GM18868 (cell line): Measurements from ENCODE around the gene GFRA1.
"Not testable (repeated sequence)": the region's sequence is repeated elsewhere in the genome, so short reads cannot be mapped to it uniquely, and the experiment has no call there.

Experiments
- ATAC-seq: cut with Tn5 transposase; IDR thresholded peaks from one replicate; pipeline ENCODE4 v1.9.1; 2021; ENCODE audit warnings: mild to moderate bottlenecking, moderate library complexity; ENCODE audit not compliant: unreplicated experiment

Gene GFRA1

DNA sequence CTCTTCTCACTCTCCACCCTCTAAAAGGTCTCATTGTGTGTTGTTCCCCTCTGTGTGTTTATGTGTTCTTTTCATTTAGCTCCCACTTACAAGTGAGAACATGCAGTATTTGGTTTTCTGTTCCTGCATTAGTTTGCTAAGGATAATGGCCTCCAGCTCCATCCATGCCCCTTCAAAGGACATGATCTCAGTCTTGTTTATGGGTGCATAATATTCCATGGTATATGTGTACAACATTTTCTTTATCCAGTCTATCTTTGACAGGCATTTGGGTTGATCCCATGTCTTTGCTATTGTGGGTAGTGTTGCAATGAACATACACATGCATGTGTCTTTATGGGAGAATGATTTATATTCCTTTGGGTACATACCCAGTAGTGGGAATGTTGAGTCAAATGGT lies 107.1 kb downstream of the GFRA1 start:
- not testable (repeated sequence) for ATAC-seq

DNA sequence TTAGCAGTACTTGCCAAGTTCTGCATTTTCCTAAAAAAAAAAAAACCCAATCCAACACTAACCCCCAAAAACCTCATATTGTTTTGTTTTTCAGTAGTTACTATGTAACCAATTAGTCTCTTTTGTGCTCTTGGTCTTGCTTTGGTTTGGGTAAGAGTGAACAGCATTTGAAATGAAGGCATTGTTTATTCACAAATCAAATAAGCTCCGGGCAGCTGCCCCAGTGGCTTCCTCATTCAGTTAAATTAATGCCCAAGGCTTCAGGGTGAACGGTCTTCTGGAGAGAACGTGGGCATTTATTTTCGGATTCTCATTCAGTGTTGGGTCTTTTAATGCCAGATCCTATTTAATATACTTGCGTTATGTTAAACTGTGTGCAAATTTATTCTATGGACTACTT lies 108.7 kb downstream of the GFRA1 start:
- ATAC-seq, result no peak

DNA sequence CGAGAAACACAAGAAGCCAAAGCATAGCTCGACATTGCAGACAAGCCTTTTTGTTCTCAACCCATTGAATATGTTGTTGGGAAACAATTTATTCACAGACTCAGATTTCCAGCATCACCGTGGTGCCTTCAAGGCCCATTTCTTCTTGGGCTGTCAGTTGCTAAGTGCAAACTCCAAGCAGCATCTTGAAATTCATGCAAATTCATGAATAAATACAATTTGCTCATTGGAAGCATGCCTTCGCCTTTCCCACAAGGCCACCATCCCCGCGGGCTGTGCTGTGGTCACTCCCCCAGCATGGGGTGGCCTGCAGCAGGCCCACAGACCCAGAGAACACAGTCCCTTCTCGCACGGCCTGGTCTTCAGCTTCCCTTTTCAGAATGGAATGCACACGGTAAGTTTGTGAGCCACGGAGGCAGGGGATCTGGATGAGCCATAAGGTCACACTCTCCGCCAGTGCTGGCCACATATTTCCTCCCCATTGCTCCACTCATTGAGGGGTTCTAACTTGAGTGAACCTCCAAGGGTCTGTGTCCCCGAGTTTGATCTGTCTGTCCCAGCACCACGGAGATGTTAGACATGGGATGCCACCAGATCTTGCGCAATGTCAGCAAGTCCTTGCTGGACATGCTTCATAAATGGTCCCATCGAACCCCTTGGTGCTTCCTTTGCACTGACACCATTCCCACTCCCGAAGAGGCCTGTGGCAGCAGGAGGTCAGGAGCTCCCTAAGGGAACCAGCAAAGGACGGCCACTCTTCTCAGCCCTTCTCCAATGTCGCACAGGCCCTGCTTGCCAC lies 109.5 kb downstream of the GFRA1 start:
- ATAC-seq, result no peak

DNA sequence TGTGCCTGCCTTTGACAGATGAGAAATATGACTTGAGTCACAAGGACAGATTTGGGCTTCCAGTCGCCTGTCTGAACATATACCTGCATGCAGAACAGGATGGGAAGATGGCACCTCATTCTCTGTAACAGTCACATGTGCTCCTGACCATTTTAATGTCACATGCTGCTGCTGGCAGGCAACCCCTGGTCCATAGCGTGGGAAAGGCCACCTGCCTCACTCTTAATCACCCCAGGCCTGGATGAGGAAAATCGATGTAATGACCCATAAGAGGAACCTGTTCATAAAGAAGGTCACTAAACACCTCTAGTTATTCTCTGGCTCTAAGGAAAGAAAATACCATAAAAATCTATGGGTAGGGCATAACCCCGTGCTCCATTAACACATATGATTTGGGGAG lies 110.2 kb downstream of the GFRA1 start:
- ATAC-seq, result no peak

DNA sequence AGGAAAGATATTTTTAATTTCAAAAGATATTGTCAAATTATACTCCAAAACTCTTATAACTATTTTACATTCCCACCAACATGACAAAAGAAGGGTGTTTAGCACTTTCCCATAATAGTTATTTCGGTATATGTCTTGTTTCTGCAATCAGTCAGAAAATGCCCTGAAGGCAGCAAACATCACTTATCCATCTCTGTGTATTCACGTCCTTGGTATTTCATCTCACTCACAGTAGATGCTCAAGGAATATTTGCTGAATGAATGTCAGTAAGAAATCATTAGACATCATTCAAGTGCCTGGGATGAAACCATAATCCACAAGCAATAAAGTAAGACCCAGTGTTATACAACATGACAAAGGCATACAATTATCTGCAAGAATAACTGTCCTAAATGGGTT lies 112.7 kb downstream of the GFRA1 start:
- ATAC-seq, result no peak

DNA sequence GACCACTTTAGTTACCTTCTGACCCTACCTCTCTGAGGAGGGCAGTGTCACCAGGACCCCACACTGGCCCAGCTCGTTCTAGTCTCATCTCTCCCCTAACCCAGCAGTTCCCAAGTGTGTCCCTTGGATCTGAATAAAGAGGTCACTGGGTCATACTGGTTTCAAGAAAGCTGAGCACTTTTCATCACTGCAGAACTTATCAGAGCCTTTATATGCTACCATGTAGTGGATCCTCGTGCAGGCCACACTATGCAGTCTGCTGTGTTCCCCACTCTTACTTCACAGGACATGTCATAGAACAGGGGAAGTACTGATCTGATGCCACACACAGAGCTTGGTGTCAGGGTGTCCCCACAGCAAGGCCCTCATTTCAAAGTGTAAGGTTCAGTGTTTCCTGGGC lies 113.8 kb downstream of the GFRA1 start:
- ATAC-seq, result no peak

DNA sequence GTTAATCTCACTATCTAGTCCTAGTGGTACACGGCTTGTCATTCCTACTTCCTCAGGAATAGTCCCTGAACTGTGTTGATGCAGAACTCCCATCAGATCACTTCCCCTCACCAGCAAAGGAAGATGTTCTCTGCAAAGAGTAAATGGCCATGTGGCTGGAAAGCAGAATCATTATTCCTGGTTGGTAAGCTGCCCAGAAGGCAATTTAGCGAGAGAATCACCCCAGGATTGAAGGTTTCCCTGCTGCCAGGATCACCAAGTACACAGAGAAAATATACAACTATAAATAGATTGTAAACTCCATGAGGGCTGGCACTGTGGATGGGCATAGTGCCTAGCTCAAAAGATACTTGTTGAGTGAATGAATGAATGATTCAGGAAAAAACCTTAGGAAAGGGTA lies 115.0 kb downstream of the GFRA1 start:
- ATAC-seq, result no peak

DNA sequence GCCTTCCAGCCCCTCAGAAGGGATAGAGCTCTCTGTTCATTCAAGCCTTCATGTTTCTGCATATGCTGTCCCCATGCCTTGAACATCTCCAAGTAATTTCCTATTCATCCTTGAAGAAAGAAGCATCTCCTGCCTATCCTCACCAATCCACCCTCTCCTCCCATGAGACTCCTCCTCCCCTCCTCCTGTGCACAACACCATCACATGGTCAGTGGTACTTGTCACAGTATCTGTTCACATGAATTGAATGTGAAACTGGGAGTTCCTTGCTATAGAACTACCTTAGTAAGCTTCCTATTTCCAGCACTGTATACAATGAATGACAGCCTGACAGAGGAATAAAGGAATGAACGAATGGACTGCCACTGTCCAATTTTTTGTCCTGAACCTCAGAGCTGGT lies 115.5 kb downstream of the GFRA1 start:
- ATAC-seq, result no peak

DNA sequence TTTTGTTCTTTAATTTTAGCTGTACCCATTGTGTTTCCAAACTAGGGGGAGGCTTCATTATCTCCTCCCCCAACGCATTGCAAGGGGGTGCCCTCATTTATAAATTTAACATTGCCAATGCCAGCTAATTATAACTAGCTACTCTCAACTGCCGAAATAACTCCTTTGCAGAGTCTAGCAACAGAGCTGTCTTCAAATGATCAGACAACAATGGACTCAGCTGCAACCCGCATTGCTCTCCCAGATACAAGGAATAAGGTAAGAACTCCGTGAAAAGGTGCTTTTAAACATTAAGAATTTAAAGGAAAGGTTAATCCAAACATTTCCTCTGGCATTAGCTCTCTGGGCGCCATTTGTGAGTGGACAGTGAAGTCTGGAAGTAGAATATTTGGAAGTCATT lies 116.2 kb downstream of the GFRA1 start:
- ATAC-seq, result no peak

DNA sequence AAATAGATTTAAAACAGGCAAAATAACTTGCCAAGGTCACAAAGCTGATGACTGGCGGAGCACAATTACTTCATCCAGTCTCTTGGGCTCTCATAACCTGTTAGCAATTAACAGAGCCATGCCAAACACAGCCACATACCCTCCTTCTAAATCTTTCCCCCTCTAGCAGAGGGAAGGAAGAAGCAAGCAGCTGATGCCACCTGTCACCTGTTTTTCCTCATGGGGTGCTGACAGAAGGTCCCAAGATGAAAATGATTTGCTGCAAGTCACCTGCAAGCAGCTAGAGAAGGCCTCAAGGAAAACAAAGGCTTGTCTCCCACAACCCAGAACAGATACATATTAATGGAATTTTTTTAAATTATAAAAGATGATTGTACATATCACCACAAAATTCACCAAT lies 117.8 kb downstream of the GFRA1 start:
- no peak for ATAC-seq

DNA sequence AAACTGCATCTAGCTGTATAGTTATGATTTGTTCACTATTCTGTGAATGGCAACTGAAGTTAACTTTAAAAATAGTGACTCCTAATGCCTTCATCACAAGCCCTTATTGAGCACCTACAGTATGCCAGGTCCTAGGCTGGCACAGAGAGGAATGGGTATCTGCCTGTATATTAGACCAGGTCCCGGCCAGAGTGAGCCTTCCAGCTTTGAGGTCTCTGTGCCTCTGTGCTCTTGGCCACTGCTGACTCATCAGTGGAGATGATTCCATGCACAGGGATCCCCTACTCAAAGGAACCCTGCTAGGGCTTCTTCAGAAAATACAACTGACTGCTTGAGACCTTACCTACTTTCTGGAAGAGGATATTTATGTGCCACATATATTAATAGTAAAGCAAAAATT lies 118.4 kb downstream of the GFRA1 start:
- no peak for ATAC-seq

DNA sequence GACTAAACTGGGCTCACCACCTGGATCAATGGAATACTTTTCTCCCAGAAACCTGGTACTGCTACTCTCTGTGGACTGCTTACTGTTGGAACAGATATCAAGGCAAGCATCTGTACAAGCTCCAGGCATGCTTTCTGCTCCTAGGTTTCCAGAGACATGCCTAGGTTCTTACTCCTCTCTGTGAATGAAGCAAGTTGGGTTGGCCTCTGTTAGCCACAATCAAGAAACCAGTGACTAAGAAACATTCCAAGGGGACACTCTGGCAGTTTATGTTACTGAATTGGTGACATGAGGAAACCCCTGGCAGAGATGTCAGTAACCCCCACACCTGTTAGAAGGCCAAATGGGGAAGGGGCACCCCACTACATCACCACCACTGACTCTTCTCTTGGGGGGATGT lies 121.9 kb downstream of the GFRA1 start:
- no peak for ATAC-seq

DNA sequence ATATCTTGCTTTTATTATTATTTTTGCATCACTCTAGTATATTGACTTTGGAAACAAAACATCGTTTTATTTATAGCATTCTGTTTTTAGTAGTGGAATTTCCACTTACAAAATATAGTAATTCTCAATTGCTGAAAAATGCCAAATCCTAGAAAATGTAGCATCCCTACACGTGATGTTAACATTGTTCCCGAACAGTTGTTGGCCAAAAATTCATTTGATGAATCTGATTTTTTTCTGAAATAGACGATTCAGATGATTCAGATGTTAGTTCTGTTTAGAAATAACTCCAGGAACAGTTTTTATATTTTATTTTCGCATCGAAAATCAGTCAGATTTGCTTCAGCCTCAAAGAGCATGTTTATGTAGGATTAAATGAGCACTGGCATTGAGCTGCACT lies 122.4 kb downstream of the GFRA1 start:
- ATAC-seq, result no peak

DNA sequence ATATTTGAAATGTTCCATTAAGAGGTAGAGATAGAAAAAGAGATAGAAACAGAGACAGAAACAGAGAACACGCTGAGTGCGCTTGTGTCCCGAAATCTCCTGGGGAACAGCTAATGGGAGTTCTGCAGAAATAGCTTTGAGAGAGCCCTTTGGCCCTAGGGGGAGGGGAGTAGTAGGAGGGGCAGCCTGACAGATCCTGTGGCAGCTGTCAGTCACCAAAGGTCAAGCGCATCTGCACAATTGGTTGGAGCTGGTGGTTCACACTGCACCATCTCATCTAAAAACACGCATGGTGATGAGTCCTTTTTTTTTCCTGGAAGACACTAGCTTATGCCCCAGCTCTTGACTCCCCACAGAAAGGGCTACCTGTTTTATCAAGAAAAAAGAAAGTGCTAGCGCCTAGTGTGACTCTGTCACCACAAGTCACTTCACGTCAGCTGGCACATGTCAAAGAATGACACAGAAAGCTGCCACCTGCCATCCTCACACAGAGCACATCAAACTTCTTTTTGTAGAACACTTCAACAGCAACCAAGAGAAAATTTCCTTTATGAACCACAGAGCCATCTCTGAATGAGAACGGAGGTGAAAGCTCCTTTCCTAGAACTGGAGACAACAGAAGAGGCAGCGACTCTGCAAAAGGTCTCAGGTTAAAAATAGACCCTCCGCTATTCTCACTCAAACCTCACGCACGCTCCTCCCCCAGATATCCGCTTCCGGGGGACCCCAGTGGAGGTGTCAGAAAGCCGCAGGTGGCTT lies 125.7 kb downstream of the GFRA1 start:
- no peak for ATAC-seq

DNA sequence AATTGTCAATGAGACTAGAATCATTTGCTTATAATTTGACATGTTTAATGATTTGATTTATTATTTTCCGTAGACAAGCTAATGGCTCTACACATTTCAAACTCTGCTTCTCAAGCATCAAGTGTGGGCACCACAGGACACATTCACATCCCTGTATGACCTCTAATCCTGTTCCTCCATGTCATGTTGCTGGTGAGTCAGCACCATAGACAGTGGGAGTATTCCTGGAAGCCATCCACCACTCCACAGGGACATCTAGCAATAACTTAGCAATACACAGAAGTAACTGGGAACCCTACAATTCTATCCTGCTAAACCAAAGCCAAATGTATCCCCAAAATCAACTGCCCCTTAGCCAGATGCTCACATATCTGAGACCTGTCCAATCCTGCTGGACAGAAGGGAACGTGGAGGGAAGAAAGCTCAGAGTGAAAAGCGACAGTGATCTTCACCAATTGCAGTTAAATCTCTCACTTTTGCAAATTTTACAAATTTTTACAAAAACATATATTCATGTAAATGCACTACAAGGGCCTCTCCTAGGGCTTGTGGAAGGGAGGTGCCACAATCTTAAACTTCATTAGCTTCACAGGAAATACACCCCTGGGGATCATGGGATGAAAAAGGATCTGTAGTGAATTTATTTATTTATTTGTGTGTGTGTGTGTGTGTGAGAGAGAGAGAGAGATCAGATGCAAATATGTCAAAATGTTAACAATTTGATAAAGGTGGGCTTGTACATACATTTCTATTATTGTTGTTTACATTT lies 126.5 kb downstream of the GFRA1 start:
- no peak for ATAC-seq

DNA sequence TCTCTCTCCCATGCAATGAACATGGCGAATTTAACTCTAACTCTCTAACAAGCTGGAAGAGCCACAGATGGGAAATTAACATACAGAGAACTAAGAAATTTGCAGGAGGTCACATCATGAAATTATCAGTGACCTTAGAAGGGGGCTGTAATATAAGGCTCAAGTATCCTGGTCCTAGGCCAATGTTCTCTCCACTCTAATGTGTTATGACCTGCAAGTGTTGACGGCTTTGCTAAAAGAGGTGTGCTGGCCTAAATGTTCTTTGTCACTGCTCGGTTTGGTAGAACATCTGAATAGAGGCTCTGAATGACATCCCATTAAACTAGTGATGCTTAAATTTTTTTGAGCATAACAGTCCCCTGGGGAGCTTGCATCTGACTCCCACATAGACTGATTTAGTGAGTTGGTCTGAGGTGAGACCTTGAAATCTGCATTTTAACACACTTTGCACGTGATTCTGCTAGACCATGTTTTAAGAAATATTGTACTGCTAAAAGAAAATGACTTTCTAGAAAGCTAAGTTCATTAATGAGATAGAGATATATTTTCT lies 129.3 kb downstream of the GFRA1 start:
- no peak for ATAC-seq

DNA sequence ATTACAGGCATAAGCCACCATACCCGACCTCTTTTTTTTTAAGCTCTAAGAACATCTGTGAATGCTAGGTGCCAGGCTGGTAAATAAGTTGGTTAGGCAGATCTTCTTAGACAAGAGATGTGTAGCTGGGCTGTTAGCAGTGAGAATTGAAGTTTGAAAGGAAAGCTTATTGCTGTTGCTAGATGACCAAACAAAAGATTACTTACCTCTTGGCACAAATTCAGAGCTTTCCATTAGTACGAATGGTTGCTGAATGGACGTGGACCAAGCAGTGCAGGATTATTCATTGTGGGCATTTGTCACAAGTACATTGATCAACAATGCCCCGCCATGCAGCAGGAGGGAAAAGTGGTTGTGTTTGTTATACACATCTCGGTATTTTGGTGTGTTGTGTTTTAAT lies 131.2 kb downstream of the GFRA1 start:
- ATAC-seq, result no peak

DNA sequence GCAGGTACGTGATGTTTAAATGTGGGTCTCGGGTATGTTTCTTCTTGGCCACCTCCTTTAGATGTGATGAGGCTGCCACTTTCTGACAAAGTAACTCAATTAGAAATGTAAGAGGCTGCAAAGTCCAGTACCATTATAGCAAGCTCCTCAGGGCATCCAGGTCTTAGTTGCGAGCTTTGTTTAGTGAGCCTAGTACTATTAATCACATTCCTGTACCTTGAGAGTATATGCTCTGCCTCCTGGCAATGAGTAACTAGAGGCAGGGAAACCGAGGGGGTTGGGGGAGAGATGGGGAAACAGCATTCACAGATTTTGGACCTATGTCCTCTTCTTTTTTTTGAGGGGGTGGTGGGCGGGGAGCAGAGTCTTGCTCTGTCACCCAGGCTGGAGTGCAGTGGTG lies 131.8 kb downstream of the GFRA1 start:
- no peak for ATAC-seq

DNA sequence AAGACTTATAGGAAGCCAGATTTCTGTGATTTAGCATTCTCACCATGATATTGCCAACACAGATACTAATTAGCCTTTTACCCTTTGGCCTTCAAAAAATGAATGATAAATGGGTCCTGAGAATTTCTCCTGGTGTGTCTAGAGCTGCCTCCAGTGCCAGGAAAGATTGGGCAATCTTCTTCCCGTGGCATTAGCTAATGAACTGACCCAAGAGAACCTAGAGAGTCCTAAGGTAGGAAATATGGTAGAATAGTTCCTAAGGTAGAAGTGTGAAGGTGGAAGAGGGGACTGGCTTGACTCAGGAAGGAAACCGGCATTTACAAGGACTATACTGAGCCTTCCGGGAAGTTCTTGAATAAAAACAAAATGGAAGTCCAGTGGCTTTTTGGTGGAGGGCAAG lies 133.1 kb downstream of the GFRA1 start:
- no peak for ATAC-seq

DNA sequence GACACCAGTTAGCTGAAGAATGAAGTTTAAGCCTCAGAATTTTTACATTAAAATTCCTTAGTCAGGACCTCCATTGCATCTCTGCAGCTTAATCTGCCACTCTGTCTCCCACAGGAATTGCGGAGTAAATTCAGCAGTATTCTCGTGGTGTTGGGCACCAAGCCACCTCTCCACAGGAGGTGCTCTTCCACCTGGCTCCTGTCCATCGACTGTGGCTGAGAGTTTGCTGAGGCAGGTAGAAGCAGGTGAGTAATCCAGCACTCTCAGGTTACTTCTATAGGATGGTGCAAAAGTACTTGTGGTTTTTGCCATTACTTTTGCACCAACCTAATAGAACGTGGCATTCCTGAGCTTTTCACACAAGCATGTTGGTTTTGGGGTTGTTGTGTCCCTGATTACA lies 134.1 kb downstream of the GFRA1 start:
- ATAC-seq, result no peak

DNA sequence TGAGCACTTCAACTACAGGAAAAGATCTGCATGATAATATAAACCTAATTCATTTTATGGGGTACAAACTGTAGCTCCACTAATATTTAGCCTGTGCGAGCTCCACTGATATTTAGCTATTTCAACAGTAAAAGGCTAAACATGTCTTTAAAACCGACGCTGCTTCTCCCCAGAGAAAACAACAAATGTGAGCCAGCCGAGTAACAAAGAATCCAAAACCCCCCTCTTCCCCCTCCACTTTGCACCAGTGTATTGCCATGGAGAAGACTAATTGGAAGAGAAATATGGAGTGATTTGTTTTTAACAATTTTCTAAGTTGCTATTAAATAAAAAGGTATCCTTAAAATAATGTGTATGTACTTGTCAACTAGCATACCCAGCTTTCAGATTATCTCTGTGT lies 136.7 kb downstream of the GFRA1 start:
- ATAC-seq, result no peak

DNA sequence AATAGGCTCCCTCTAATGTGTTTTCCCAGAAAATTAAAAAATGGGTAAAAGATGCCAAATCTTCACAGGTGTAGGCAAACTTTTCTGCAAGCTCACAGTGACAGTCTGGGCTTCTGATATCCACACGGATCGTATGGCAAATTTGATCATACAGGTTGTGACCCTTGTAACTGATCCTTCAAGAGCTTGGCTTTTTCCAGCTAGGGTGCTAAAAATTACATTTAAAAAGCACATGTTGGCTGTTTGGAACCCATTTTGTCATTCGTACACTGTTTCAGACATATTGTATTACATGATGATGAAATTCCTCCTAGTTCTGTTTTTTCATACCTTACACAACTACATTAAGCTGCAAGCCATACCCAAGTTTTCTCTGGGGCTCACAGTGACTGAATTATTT lies 138.7 kb downstream of the GFRA1 start:
- no peak for ATAC-seq
